Stimulated activated CD4-positive, alpha-beta T cell treated with anti-CD3 and anti-CD28 coated beads, Interleukin-4, amount 100 ng/mL, for 4 hours (primary cell): ENCODE data around the gene CD14.
"Not testable (repeated sequence)": the region's sequence is repeated elsewhere in the genome, so short reads cannot be mapped to it uniquely, and the experiment has no call there.

ENCODE experiments used
- DNase-seq, 2 experiments: peaks; one replicate each; pipeline ENCODE4 v3.0.0-alpha.2; 2020

The CD14 gene

GRCh38 chr5:140633021-140633471, at the start of gene CD14:
Gene CD14 (minus strand): TSS chr5:140633175. CDS start chr5:140633071, 104 bp downstream.
- DNase-seq = peak; percentile 1 to 30

DNA sequence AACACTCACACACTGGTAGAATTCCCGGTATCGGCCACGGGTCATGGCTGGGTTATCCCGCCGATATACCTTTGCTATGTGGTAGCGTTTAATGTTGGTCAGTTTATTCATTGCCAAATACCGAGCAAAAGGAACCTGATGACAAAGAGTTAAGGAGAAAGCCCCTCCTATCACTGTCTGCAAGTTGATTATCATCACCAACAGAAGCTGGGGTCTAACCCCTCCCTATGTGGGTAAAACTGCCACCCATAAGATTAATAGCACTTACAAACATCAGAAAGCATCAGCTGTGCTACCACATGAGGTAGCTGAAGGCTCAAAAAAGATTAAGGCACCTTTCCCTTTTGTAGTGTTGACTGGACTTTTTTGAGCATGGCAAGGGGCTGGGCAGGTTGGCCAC, 46.0 kb upstream of the CD14 start:
- DNase-seq = no peak

GRCh38 chr5:140677947-140678346, 45.0 kb upstream of the CD14 start:
- no peak for DNase-seq

DNA sequence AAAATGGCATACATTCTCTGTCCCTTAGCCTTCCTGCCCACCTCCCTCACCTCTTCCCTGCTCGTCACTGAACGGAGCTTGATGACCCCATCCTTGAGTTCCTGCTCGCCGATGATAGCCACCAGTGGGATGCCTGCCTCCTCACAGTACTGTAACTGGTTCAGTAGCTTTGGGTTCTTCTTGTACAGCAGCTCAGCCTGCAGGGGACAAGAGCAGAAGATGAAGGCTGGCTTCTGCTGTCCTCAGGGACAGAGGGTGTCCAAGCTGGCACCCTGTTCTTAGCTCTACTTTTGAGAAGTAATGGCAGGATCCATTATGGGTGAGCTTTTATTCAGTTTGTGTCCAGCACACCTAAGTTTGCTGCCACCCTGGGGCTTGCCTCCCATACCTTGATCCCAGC, 41.7 kb upstream of the CD14 start:
- DNase-seq = no peak

DNA sequence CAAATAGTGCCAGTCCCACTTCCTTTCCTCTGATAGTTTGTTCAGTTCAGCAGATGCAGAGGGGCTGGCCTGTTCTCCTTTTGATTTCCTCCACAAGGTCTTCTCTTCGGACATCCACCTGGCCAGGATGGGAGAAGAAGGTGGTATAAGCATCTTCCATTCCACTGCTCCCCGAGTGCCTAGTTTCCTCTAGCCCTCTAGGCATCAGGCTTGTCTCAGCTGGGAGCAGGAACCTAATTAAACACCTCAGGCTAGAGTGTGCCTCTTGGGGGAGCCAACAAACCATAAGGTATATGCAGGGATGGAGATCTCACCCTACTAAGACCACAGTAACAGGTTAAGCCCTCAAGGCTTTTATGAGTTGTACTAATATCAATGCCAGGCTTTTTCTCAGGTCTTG, 41.2 kb upstream of the CD14 start:
- no peak for DNase-seq

GRCh38 chr5:140673187-140673976, 40.4 kb upstream of the CD14 start, which contains the start of gene DND1:
Gene DND1 (minus strand): TSS chr5:140673576. CDS start chr5:140673542, 34 bp downstream.
- DNase-seq = no peak

- DNase-seq = no peak
Observed at GRCh38 chr5:140672455-140673186, 39.6 kb upstream of the CD14 start.

DNA sequence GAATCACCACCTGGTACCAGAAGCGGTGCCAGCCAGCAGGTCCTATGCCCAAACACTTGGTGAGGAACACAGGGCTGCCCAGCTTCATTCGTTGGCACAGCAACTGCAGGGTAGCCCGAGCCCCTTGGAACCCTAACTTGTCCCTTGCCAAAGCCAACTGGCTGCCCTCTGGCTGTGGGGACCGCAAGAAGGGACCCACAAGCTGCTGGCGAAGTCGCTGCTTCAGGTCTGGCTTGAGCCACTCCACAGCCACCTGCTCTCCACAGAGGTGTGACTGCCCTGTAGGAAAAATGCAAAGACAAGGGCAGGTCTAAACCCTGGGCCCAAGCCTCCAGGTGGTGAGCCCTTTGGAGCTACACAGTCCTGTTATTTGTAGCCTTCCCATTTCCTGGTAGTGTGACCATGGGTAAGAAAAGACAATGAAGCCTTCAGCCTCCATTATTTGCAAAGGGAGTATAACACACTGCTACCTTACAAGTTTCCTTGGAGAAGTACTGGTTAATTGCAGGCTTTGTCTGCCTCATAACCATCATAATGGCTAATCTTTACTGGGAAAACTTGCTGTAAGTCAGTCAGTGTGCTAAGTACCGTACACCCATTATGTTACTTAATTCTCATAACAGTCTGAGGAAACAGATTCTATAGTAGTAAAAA, 38.6 kb upstream of the CD14 start:
- DNase-seq = no peak

GRCh38 chr5:140671035-140671434, 38.1 kb upstream of the CD14 start:
- DNase-seq = not testable (repeated sequence)

GRCh38 chr5:140664359-140665119, 31.6 kb upstream of the CD14 start, which contains the start of gene WDR55:
Gene WDR55 (plus strand): TSS chr5:140664904. CDS start chr5:140664913, 9 bp downstream.
- peak; percentile 95 for DNase-seq

- DNase-seq = no peak
Observed at GRCh38 chr5:140664030-140664358, 31.0 kb upstream of the CD14 start.

- not testable (repeated sequence) for DNase-seq
Observed at GRCh38 chr5:140660371-140660770, 27.4 kb upstream of the CD14 start.

DNA sequence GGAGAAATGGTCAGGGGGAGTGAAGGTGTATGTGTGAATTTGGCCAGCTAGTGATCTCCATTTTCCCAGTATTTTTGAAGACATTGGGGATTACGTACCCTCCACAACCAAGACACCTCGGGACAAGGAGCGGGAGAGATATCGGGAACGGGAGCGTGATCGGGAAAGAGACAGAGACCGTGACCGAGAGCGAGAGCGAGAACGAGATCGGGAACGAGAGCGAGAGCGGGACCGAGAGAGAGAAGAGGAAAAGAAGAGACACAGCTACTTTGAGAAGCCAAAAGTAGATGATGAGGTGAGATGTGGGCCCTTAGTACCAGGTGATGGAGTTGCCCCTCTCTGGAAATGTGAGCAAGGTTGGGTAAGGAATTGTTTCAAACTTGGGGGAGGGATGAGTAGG, 25.9 kb upstream of the CD14 start:
- DNase-seq = no peak

DNA sequence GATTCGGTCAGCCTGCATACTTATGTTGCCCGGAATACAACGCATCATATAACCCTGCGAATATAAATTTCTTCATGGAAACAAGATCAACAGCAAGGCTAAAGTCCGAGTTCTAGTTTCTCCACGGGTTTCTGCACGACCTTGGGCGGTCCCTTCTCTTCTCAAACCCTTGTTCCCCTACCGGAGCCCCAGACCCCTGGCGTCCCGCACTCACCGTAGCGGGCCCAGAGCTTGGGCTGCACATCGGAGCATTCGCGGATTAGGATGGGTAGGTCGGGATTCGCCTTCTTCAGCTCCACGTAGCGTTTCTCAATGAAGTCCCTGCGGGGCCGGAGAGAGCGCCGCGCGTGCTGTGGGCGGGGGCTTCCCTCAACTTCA, 14.1 kb upstream of the CD14 start:
- no peak for DNase-seq

DNA sequence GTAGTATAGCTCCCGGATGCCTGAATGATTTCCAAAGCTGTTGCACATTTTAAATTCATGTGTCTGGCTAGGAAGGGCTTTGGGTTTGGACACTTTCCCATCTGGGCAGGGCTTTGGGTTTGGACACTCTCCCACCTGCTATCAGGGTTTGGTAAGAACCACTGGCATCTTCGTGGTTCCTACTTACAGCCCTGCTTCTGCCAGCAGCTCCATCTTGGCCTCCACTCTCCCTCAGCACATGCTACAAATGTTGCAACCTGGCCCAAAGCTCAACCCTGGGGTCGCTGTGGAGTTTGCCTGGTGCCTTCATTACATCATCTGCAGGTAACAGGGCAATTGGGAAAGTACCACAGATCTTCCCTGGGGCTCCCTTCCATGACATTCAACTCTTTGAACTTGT, 9.7 kb upstream of the CD14 start:
- DNase-seq = no peak

DNA sequence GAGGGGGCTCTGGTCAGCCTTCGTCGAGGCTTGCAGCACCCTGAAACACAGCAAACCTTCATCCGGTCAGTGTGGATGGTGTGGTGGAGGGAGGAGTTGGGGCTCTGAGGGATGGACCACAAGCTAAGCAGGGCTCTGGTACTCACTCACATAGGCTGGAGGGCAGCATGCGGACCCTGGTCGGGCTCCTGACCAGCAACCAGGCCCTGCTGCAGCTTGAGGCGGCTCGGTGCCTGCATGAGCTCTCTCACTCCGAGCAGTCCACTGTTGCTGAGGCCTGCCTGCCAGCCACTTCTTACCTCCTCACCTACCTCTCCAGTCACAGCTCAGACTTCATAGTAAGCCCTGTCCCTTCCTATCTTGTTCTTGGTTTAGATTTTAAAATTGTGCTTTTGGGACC, 8.7 kb upstream of the CD14 start:
- no peak for DNase-seq

DNA sequence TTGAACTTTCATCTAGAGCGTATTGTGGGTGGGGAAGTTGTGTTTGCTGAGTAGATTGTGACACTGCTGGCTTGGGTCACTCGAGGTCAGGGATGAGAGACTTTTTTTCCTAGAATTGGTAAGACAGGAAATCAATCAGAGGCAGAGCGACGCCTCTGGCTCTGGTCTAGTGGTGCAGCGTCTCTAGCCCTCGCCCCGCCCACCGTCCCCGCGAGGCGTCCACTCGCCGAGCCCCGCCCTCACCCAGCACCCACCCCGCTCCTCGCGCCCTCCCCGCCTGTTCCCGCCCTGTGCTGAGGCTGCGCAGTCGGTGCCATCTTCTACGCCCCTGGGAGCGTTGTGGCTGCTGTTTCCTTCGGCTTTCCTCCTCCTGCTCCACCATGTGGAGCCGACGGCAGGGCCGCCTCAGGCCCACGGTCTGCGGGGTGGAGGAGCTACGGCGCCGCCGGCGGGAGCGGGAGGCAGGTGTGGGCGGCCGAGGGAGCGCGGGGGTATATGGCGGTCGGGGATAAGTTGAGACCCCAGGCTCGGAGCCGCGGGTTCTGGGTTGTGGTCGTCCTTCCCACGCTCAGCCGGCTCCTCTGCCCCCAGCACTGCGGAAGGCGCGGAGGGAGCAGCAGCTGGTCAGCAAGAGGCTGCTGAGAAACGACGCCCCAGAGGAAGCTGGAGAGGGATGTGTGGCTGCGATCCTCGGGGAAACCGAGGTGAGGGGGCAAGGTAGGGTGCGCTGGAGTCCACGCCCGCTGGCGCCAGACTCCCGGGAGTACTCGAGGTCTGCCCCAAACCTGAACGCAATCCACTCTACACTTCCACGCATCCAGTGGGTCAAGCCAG, 6.4 kb upstream of the CD14 start, which contains the start of gene TMCO6:
TMCO6 (plus strand) TSS at position 304 of the 834 bp plus-strand sequence; CDS start at position 381, 77 bp downstream.
- DNase-seq = peak; percentile 93 to 98

- not testable (repeated sequence) for DNase-seq
Observed at GRCh38 chr5:140638898-140639147, 5.8 kb upstream of the CD14 start.

DNA sequence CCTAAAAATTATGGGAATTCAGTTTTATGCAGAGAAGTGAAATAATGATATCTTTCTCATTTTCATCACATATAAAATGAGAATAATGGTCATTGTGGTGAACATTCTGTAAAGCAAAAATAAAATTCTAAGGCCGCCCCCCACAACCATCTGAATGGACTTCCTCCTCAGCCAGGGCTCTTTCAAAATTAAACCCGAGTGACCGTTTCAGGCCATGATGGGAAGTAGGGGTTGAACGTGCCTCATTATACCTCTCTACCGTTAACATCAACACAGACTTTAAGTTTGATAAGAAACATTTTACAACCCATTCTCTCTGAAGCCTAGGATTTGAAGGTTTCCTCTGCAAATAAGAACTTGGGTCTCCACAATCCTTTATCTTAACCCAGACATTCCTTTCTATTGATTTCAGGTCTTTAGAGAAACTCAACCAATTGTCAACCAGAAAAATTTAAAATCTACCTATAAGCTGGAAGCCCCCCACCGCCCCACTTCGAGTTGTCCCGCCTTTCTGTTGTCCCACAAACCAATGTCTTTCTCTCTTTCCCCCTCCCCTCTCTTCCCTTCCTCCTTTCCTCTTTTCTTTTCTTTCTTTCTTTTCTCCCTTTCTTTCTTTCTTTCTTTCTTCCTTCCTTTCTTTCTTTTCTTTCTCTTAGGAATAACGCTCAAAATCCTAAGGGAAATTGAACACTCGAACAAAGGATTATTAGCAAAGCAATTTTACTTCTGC, 4.6 kb upstream of the CD14 start:
- DNase-seq = no peak

DNA sequence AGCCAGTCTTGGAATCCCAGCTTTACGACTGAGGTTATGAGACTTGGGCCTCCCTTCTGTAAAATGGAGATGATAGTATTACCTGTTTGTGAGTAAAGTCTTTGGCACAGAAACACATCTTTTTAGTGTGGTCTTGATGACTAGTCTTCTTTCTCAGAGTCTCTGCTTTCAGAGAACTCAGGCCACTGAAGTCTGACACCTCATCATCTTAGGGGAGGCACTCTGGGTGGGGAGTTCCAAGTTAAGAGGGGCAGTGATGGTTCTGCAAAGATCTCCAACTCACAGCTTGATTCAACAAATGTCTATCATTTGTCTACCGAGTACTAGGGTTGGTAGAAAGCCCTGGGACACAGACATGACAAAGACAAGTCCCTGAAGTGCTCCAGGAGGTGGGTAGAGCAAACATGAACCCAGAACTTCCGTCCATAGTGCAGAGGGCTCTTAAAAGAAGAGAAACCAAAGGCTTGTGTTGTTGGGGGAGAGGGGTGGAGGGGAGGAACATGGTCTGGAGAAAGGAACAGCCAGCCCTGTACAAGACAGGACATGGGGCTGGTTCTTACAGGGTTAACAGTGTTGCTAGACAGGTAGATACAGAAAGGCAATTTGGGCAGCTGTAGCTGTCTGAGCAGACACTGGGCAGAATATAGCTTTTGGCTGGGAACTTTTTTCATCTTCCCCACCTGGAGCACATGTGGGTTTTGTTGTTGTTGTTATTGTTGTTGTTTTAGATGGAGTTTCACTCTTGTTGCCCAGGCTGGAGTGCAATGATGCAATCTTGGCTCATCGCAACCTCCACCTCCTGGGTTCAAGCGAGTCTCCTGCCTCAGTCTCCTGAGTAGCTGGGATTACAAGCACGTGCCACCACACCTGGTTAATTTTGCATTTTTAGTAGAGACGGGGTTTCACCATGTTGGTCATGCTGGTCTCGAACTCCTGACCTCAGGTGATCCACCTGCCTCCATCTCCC, 2.6 kb upstream of the CD14 start:
- no peak for DNase-seq
